ENCODE data around the gene DYNLT2. TPM values are rescaled to one million over a fixed set of nuclear protein-coding genes. Genes with fewer than 3 reads are reported as not detected.

The DYNLT2 gene
- total RNA-seq, 1 donor from 2014 or later: 1.1 TPM

GRCh38 chr6:169738976-169739529, 12.3 kb downstream of the DYNLT2 start:
- no peak for DNase-seq (ENCODE audit: extremely low read depth, low read depth, low spot score)

DNA sequence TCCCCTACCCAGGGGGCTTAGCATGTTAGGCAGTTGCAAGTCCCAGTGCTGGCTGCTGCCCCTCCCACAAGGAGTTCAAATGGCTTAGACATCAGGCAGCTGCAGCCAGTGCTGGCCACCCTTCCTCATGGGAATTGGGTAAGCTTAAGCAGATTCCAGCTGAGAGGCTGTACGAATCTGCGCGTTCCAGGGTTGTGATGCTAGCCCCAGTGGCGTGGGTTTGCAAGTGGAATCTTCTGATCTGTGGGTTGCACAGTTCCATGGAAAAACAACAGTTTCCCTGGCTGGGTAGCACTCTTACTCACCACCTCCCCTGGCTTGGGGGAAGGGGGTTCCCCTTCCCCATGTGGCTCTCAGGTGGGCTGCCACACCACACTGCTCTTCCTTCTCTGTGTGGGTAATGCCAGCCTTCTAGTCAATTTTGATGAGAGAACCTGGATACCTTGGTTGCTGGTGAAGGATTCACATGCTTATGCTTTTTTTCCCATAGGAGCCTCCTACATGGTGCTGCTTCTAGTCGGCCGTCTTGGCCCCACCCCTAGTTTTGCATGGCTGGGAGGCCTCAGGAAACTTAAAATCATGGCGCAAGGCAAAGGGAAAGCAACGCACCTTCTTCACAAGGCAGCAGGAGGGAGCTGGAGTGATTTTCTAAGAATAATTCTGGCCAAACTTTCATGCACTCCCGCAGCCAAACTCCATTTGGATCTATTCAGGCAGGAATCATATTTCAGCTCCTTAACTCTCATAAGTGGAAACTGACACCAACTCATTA, 13.0 kb downstream of the DYNLT2 start:
- DNase-seq (ENCODE audit: extremely low read depth, low read depth, low spot score): no peak

- no peak for DNase-seq (ENCODE audit: extremely low read depth, low read depth, low spot score)
Measured at GRCh38 chr6:169729961-169730360, 21.4 kb downstream of the DYNLT2 start.

DNA sequence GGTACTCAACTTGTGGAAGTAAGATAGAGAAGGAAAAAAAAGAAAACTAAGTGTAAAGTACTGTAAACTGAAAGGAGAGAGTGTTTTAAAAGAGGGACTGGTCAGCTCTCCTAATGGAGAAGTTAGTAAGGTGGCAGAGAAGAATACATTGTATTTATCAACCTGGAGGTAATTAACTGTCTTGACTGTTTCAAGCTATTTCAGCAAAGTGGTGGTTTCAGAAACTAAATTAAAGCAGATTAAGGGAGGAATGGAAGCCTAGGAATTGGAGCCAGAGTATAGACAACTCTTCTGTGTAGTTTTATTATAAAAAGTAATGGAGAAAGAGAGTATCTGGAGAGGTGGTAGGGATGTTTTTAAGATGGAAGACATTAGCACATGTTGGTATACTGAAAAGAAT, 24.4 kb downstream of the DYNLT2 start:
- DNase-seq (ENCODE audit: extremely low read depth, low read depth, low spot score): no peak

DNA sequence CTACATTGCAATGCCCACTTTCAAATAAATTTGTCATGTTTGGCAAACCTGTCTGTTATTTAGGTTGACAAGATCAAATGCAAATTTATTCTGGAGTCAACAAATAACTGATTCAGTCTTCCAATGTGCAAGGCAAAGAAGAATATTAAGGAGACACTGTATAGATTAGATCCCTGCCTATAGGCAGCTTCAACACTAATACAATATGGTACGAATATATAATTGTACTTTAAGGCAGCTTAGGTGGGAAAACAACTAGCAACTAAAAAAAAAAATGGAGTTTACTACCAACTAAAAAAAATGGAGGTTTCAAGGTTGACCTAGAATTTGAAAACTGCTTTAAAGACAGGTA, 25.3 kb downstream of the DYNLT2 start:
- DNase-seq (ENCODE audit: extremely low read depth, low read depth, low spot score): no peak

DNA sequence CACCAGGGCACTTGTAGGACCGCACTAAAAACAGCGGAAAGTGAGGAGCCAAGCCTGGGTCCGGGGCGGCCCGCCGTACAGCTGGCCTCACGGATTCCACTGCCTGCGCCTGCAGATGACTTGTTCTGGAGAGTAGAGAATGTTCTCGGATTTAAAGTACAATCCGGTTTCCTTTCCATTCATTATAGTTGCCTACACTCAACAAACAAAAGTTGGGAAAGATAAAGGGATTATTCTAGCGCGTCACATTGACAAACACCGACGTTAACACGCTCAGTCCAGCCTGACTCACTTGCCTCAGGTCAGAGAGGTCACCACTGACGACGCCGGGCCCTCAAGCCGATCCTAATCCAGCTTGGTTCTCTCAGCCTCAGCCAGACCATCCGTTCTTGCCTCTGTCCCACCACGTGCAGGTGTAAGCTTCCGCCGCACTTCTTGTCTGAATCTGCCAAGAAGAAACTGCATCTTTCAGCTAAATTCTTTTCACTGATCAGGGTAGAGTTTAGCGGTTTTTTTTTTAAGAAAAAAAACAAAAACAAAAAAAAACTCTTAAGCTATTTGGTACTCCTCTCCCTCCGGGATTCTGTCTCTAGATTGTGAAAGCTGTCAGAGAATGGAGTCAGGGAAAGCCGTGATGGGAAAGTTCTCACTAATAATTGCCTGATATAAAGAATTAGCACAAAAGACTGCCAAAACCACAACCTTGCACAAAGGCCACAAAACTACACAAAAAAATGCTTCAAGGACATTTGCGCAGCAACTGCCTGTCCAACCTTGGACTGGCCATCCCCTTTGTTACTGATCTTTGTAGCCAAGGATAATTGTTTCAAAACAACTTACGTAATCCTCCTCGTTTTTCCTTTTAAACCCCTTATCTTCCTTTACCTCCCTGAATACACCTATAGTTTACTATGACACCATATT, 26.0 kb downstream of the DYNLT2 start:
- peak; percentile 75 for DNase-seq (ENCODE audit: extremely low read depth, low read depth, low spot score)

GRCh38 chr6:169724494-169725124, 26.8 kb downstream of the DYNLT2 start, which contains the start of gene PHF10:
TSS of gene PHF10 (minus strand) at chr6:169724500. CDS start at chr6:169723931, 569 bp downstream.
- no peak for DNase-seq (ENCODE audit: extremely low read depth, low read depth, low spot score)

DNA sequence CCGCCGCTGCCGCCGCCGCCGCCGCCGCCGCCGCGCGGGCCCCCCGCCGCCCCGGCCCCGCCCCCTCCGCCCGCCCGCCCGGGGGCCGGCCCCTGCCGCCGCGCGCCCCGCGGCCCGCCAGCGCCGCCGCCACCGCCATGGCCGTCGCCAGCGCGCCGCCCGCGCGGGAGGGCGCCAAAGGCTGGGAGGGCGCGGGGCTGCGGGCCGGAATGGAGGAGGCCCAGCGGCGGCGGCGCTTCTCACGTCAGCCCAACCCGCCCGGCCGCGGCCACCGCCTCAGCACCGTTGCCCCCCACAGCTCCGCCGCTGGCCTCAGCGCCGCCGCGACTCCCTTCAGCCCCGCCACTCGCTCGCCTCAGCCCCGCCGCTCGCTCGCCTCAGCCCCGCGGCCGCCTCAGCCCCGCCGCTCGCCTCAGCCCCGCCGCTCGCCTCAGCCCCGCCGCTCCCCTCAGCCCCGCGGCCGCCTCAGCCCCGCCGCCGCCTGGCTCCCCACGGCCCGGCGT, 27.3 kb downstream of the DYNLT2 start:
- DNase-seq (ENCODE audit: extremely low read depth, low read depth, low spot score): no peak

DNA sequence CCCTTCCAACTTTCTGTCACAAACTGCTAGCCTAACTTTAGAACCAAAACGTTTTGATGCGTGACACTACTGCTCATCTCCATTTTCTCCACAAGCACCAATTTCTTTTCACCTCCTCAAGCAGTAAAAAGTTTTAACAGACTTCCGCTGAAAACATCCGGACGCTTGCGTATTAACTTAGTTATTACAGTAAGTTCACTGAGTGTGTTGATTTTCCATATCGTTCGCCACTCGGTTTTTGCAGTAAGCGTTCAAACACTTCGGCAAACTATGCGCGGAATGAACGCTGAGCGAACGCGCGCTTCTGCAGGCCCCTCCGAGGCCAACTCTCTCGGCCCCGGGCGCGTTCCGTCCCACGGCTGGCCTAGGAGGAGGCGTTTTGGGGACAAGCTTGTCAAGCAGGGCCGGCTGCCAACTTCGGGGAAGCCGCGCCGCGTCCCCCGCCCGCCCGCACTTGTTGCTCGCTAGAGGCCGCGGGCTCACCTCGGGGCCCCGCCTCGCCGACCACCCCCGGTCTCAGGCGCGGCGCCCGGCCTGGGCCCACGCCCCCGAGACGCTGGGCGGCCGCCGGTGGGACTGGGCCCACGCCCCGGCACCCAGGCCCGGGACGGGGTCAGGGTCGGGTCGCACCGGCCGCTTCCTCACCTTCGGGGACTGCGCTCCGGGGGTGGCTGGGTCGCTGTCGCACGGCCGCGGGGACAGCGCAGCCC, 28.0 kb downstream of the DYNLT2 start:
- no peak for DNase-seq (ENCODE audit: extremely low read depth, low read depth, low spot score)

GRCh38 chr6:169722362-169723199, 28.8 kb downstream of the DYNLT2 start:
- DNase-seq (ENCODE audit: extremely low read depth, low read depth, low spot score): peak; percentile 79

DNA sequence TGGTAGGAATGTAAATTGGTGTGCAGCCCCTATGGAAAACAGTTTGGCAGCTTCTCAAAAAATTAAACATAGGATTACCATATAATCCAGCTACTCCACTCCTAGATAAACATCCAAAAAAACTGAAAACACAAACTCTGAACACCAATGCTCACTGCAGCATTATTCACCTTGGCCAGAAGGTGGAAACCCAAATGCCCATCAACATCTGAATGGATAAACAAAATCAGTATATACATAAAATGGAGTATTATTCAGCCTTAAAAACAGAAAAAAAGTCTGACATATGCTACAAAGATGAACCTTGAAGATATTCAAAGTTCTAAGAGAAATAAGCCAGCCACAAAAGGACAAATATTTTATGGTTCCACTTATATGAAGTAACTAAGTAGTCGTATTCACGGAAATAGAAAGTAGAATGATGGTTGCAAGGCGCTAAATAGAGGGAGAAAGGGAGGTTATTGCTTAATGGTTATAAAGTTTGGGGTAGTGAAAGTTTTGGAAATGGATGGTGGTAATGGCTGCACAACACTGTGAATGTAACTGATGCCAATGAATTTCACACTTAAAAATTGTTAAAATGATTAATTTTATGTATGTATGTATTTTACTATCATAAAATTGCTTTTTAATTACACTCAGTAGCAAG, 31.0 kb downstream of the DYNLT2 start:
- DNase-seq (ENCODE audit: extremely low read depth, low read depth, low spot score): no peak

DNA sequence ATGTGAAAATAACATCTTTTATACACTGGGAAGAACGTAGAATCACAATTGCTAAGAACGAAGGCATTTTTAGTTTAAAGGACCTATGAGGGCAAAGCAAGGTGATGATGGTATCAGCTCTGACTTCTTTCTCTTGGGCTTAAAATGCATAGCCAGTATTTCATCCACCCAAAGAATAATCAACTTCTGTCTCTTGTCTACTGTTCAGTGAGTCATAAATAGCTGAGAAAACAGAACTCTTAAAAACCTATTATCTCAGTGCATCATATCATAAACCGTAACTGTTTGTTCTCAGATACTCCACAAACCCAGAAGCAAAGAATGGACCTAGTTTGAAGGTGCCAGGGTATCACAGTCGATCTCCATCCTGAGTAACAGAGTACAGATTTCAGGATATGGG, 32.3 kb downstream of the DYNLT2 start:
- DNase-seq (ENCODE audit: extremely low read depth, low read depth, low spot score): no peak

GRCh38 chr6:169714595-169714994, 36.8 kb downstream of the DYNLT2 start:
- DNase-seq (ENCODE audit: extremely low read depth, low read depth, low spot score): no peak

GRCh38 chr6:169714178-169714577, 37.2 kb downstream of the DYNLT2 start:
- DNase-seq (ENCODE audit: extremely low read depth, low read depth, low spot score): no peak

- DNase-seq (ENCODE audit: extremely low read depth, low read depth, low spot score): no peak
Measured at GRCh38 chr6:169710009-169710408, 41.4 kb downstream of the DYNLT2 start.

- DNase-seq (ENCODE audit: extremely low read depth, low read depth, low spot score): no peak
Measured at GRCh38 chr6:169709293-169709692, 42.1 kb downstream of the DYNLT2 start.

GRCh38 chr6:169707772-169708171, 43.6 kb downstream of the DYNLT2 start:
- DNase-seq (ENCODE audit: extremely low read depth, low read depth, low spot score): no peak

GRCh38 chr6:169702840-169703246, 48.5 kb downstream of the DYNLT2 start:
- no peak for DNase-seq (ENCODE audit: extremely low read depth, low read depth, low spot score)
